Suprapubic skin (tissue), 4 donors: ENCODE measurements around the gene CNPY4. TPM values are rescaled to one million over a fixed set of nuclear protein-coding genes. Genes with fewer than 3 reads are reported as not detected.

Source experiments
- DNase-seq, 2 donors: peaks; one replicate each; pipeline ENCODE4 v3.0.0-alpha.2; 2019; ENCODE audit warnings: low spot score in 2 of 2
- H3K27ac ChIP-seq: fragments of 200-600 bp; sonication (generic); one replicate; pipeline ENCODE4 v1.5.1; 2019
- H3K27me3 ChIP-seq: fragments of 200-600 bp; sonication (generic); one replicate; pipeline ENCODE4 v1.5.1; 2019
- H3K36me3 ChIP-seq: fragments of 200-600 bp; sonication (generic); one replicate; pipeline ENCODE4 v1.5.1; 2019
- H3K4me1 ChIP-seq: fragments of 200-600 bp; sonication (generic); one replicate; pipeline ENCODE4 v1.5.1; 2019
- H3K4me3 ChIP-seq: fragments of 200-600 bp; sonication (generic); one replicate; pipeline ENCODE4 v1.5.1; 2019; ENCODE audit warnings: mild to moderate bottlenecking
- H3K9me3 ChIP-seq: fragments of 200-600 bp; sonication (generic); one replicate; pipeline ENCODE4 v1.5.1; 2019
- CTCF ChIP-seq, 2 donors: fragments of 200-600 bp in 1 of 2; fragments of 450-650 bp in 1 of 2; sonication (generic) in 1 of 2; IDR thresholded peaks; one replicate each; pipeline ENCODE4 v1.5.1; 2016 to 2019; ENCODE audit warnings: antibody characterized with exemption in 2 of 2, mild to moderate bottlenecking in 1 of 2, moderate library complexity in 1 of 2
- EP300 ChIP-seq: sonication (generic); formaldehyde crosslinking; IDR thresholded peaks from one replicate; pipeline ENCODE4 v1.6.1; 2017; ENCODE audit warnings: antibody characterized with exemption
- POLR2A ChIP-seq, 2 donors: fragments of 450-650 bp; IDR thresholded peaks; one replicate each; pipeline ENCODE4 v1.6.1; 2017; ENCODE audit warnings: antibody characterized with exemption in 2 of 2, mild to moderate bottlenecking in 2 of 2, moderate library complexity in 2 of 2
- POLR2AphosphoS5 ChIP-seq, 3 donors: sonication (generic); formaldehyde crosslinking; IDR thresholded peaks; one replicate each; pipeline ENCODE4 v1.6.1; 2017; ENCODE audit warnings: antibody characterized with exemption in 3 of 3
- WGBS: methylation state at CpG from one replicate; pipeline ENCODE4 v1.1.5; 2018; 5-methylcytosine and 5-hydroxymethylcytosine counted together
- total RNA-seq, 4 donors: library from RNA; depleted of rRNA; stranded (reverse); fragments of >200 nt; gene quantifications; one replicate each; pipeline ENCODE4 v1.1.0, GENCODE V29; 2016

CNPY4 gene
- total RNA-seq, 4 donors from 2014 or later = 4.5 to 7.1 (median 5.4) TPM

DNA sequence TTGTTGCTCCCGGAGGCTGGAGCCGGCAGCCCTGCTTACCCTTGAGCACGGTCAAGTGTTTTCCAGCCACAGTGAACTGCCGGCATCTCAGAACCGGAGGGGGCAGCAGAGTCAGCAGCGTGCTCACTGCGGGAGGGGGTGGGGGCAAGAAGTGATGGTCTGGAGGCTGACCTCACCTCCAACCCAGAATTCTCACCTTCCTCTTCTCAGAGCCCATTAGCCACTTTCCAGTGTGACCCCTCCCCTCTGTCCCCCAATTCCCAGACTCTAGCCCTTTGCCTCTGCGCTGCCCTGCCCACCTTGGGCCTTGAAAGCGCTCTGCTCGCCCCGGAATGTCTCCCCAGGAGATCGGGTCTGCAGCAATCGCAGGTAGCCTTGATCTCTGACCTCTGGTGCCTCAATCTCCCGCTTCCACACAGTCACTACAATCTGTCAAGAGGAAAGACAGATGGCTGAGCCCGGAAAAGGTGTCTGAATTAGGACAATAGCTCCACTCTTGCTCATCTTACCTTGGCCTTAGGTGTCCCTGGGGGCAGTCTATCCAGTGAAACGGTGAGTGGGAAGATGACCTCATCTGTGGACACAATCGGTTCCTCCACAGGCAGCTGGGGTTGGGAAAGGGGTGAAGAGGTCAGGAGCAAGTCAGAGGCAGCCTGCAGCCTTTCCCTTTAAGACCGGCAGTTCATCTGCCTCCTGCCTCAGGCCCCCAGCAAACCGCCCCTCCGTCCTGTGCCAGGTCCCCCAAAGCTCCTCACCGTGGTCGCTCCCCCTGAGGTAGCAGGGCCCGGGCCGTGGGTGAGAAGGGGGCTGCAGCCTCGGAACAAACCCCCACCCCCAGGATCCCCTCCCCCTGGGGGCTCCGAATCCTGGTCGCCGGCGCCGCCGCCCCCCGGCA lies 38.1 kb downstream of the CNPY4 start:
- H3K27ac ChIP-seq = peak overlapping the region; percentile 32
- H3K27me3 ChIP-seq = no peaks in the 10 kb centered on the region
- H3K9me3 ChIP-seq = no peaks in the 10 kb centered on the region
- TF ChIP-seq POLR2AphosphoS5 (IDR thresholded peaks at IDR 0.05) (no peak), CTCF (IDR thresholded peaks at IDR 0.05) (no peak), EP300 (no peak), POLR2A (IDR thresholded peaks at IDR 0.05) (no peak)
- H3K36me3 ChIP-seq = peaks cover 35% of the 10 kb centered on the region
- peak in 1 of 2 donors; percentile 67 for DNase-seq
- H3K4me3 ChIP-seq = peak overlapping the region; percentile 61
- peaks cover 53% of the 10 kb centered on the region for H3K4me1 ChIP-seq
- WGBS = 41% methylated on average over 13 of the region's 32 CpGs

DNA sequence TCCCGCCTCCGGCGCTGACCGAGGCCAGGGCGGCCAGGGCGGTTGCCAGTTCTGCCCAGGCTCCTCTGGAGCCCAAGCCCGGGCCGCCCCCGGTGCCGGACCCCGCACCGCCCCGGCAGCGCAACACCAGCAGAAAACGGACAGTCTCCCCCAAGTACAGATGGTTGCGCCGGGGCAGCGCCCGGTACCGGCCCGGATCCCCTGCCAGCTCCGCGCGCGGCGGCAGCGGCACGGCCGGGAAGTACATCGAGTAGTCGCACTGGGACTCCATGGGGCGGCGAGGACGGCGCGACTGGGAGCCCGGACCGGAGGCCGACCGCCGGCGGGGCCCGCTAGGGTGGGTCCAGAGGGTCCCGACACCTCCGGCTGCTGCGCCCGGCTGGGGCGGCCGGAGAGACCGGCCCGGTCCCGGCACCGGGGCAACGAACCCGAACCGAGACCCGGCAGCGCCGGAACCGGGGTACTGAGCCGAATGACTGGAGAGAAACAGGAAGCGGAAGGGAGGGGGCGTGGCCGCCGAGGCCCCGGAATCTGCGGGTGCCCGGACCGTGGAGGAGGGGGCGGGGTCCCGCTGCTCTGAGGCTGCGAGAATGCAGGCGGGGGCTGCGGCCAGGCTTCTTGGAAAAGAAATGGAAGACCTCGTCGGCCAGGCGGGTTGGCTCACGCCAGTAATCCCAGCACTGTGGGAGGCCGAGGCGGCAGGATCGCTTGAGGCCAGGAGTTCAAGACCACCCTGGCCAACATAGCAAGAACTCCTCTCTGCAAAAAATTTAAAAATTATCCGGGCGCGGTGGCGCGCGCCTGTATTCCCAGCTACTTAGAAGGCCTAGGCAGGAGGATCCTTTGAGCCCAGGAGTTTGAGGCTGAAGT lies 39.0 kb downstream of the CNPY4 start, which contains the start of gene TRAPPC14:
TRAPPC14 (minus strand) TSS at position 495 of the 870 bp plus-strand sequence; CDS start at position 271, 224 bp downstream.
- TF ChIP-seq EP300 (no peak), POLR2AphosphoS5 (IDR thresholded peaks at IDR 0.05) (no peak), POLR2A (IDR thresholded peaks at IDR 0.05) (no peak), CTCF (IDR thresholded peaks at IDR 0.05) (no peak)
- H3K4me1 ChIP-seq = peaks cover 55% of the 10 kb centered on the region
- under 1% methylated on average over 51 of the region's 87 CpGs for WGBS
- H3K9me3 ChIP-seq = no peaks in the 10 kb centered on the region
- DNase-seq = peak; percentile 96 to 98
- peak within 1 kb of the TSS; percentile 32 for H3K27ac ChIP-seq
- peak within 1 kb of the TSS; percentile 61 for H3K4me3 ChIP-seq
- H3K36me3 ChIP-seq = peaks cover 30% of the 10 kb centered on the region
- H3K27me3 ChIP-seq = no peaks in the 10 kb centered on the region

DNA sequence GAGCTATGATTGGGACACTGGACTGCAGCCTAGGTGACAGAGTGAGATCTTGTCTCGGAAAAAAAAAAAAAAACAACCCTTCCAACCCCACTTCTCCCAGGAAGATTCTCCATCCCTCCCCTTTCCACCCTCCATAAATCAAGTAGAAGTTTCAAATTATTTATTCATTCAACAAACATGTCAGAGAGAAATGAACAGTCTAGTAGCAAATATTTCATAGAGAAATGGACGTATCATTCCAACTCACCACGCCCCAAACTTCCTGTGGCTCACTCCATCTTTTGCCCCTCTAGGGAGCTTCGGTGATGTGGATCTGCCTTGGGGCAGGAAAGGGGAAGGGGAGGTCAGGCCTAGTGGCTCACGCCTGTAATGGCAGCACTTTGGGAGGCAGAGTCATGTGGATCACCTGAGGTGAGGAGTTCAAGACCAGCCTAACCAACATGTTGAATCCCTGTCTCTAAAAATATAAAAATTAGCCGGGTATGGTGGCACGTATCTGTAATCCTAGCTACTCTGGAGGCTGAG lies 39.7 kb downstream of the CNPY4 start:
- Histone ChIP-seq H3K27ac (no peak overlapping the region), H3K27me3 (no peaks in the 10 kb centered on the region), H3K4me1 (peaks cover 55% of the 10 kb centered on the region), H3K9me3 (no peaks in the 10 kb centered on the region), H3K36me3 (peaks cover 23% of the 10 kb centered on the region), H3K4me3 (peak overlapping the region; percentile 61)
- 50% methylated on average over 7 of the region's 7 CpGs for WGBS
- DNase-seq = no peak
- TF ChIP-seq CTCF (IDR thresholded peaks at IDR 0.05) = no peak
- TF ChIP-seq POLR2A (IDR thresholded peaks at IDR 0.05) = no peak
- no peak for TF ChIP-seq EP300
- TF ChIP-seq POLR2AphosphoS5 (IDR thresholded peaks at IDR 0.05) = no peak

GRCh38 chr7:100160067-100160466 lies 40.6 kb downstream of the CNPY4 start:
- TF ChIP-seq POLR2A (IDR thresholded peaks at IDR 0.05) (no peak), POLR2AphosphoS5 (IDR thresholded peaks at IDR 0.05) (no peak), CTCF (IDR thresholded peaks at IDR 0.05) (no peak), EP300 (no peak)
- no peak overlapping the region for H3K27ac ChIP-seq
- WGBS = 85% methylated on average over 6 of the region's 18 CpGs
- H3K4me3 ChIP-seq = no peak overlapping the region
- peaks cover 50% of the 10 kb centered on the region for H3K4me1 ChIP-seq
- DNase-seq = no peak
- no peaks in the 10 kb centered on the region for H3K9me3 ChIP-seq
- peaks cover 17% of the 10 kb centered on the region for H3K36me3 ChIP-seq
- no peaks in the 10 kb centered on the region for H3K27me3 ChIP-seq
